ENCODE measurements around the gene FTL.
A peak's percentile ranks its signal among the peaks of the same experiment; 100 is the strongest.

The FTL gene

GRCh38 chr19:48966541-48967345, 1.6 kb downstream of the FTL start:
- no peak for DNase-seq

GRCh38 chr19:48967346-48968178, 2.5 kb downstream of the FTL start:
- no peak for DNase-seq

- no peak for DNase-seq
Measured at GRCh38 chr19:48968179-48968661, 3.1 kb downstream of the FTL start.

GRCh38 chr19:48968813-48969218, 3.7 kb downstream of the FTL start:
- DNase-seq = no peak

- DNase-seq = no peak
Measured at GRCh38 chr19:48969276-48970138, 4.4 kb downstream of the FTL start.

- no peak for DNase-seq
Measured at GRCh38 chr19:48970139-48970766, 5.1 kb downstream of the FTL start.

GRCh38 chr19:48970923-48971395, 5.8 kb downstream of the FTL start:
- DNase-seq = peak; percentile 70 to 78

- DNase-seq = peak in 1 of 2 experiments; percentile 40
Measured at GRCh38 chr19:48975947-48976847, 11.1 kb downstream of the FTL start.

GRCh38 chr19:48977061-48977460, 12.0 kb downstream of the FTL start:
- DNase-seq = no peak

- no peak for DNase-seq
Measured at GRCh38 chr19:48982280-48982679, 17.2 kb downstream of the FTL start.

- DNase-seq = no peak
Measured at GRCh38 chr19:48985711-48986110, 20.6 kb downstream of the FTL start.

GRCh38 chr19:48986211-48986610, 21.1 kb downstream of the FTL start:
- no peak for DNase-seq

GRCh38 chr19:48987323-48987722, 22.2 kb downstream of the FTL start:
- no peak for DNase-seq

- no peak for DNase-seq
Measured at GRCh38 chr19:48988286-48988685, 23.2 kb downstream of the FTL start.

GRCh38 chr19:48988860-48989259, 23.8 kb downstream of the FTL start:
- DNase-seq = no peak

- no peak for DNase-seq
Measured at GRCh38 chr19:48989701-48990291, 24.7 kb downstream of the FTL start.

- DNase-seq = no peak
Measured at GRCh38 chr19:48990400-48990799, 25.3 kb downstream of the FTL start.

- DNase-seq = no peak
Measured at GRCh38 chr19:48991011-48991609, 26.0 kb downstream of the FTL start.

GRCh38 chr19:48991873-48992580, 26.9 kb downstream of the FTL start:
- no peak for DNase-seq
